ENCODE data around the gene GNAQ. TPM values are rescaled to one million over a fixed set of nuclear protein-coding genes. Genes with fewer than 3 reads are reported as not detected.
"Not testable (repeated sequence)": the region's sequence is repeated elsewhere in the genome, so short reads cannot be mapped to it uniquely, and the experiment has no call there.

Gene GNAQ
- total RNA-seq, 4 donors from 2014 or later = 40.8 to 54.7 (median 53.8) TPM

- DNase-seq (ENCODE audit: low spot score) = no peak
- ATAC-seq (ENCODE audit: low FRiP score) = peak; percentile 84
- TF ChIP-seq CTCF (IDR thresholded peaks at IDR 0.05) = no peak
These were observed 152.1 kb downstream of the GNAQ start for GRCh38 chr9:77879437-77879943.

DNA sequence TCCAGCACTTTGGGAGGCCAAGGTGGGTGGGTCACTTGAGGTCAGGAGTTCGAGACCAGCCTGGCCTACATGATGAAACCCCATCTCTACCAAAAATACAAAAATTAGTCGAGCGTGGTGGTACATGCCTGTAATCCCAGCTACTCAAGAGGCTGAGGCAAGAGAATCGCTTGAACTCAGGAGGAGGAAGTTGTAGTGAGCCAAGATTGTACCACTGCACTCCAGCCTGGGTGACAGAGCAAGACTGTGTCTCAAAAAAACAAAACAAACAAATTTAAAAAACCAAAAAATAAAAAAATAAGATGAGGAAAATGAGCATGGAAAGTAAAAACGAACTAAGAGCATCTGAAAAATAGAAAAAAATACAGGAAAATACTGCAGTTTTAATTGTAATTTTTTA is 152.8 kb downstream of the GNAQ start:
- DNase-seq (ENCODE audit: low spot score); ATAC-seq (ENCODE audit: low FRiP score): not testable (repeated sequence)

- TF ChIP-seq CTCF (IDR thresholded peaks at IDR 0.05) = no peak
- ATAC-seq (ENCODE audit: low FRiP score) = no peak
- no peak for DNase-seq (ENCODE audit: low spot score)
These were observed 153.6 kb downstream of the GNAQ start for GRCh38 chr9:77877976-77878375.

GRCh38 chr9:77876590-77876989 is 155.0 kb downstream of the GNAQ start:
- DNase-seq (ENCODE audit: low spot score) (no peak), ATAC-seq (ENCODE audit: low FRiP score) (no peak)
- TF ChIP-seq CTCF (IDR thresholded peaks at IDR 0.05) = no peak

DNA sequence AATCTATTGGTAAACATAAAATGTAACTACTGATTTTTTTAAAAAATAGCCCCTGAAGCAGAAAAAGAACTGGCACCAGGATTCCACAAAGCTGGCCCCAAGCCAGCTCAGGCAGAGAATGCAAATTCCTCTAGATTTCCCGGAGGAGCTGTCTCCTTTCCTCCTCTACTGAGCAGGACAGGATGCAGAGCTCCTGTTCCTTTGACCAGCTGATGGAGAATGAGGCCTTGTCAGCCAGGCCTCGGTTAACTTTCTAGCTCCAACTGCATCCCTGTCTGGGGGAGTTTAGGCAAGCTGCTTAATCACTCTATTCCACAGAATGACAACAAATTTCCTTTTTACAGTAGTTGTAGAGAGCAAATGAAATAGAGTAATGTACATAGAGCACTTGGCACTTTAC is 155.5 kb downstream of the GNAQ start:
- peak; percentile 65 for ATAC-seq (ENCODE audit: low FRiP score)
- TF ChIP-seq CTCF (IDR thresholded peaks at IDR 0.05) = no peak
- no peak for DNase-seq (ENCODE audit: low spot score)

DNA sequence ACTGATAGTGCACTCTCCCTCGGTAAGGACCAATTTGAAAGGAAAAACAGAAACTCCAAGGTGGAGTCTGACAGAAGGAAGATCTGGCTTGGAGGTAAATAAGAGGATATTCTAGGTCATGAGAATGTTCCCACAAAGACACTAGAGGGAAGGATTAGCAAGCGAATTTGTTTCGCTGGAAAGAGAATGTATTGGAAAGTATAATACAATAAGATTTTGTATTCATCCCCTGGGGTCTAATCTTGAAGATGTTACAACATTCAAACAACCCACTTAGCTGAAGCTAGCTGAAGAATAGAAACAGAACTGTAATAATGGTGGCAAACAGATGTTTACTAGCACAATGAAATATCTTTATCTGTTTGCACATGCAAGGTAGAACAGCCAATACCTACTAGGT is 158.7 kb downstream of the GNAQ start:
- TF ChIP-seq CTCF (IDR thresholded peaks at IDR 0.05) = no peak
- DNase-seq (ENCODE audit: low spot score) = no peak
- ATAC-seq (ENCODE audit: low FRiP score) = no peak

DNA sequence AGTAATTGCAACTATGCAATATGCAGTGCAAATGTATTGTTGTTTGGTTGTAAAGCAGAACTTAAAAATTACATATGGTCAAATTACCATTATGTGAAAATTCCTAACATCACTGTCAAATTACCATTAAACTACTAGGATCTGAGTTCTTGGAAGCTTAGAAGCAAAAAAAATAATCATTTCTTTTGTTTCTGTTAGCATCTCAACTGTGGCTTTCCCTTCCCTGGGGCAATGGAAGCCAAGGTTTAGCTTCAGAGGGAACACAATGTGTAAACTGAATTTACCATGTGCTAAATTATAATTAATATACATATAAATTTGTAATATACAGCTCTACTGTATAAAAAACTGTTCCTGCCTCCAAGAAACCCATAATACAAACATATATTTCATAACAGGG is 159.4 kb downstream of the GNAQ start:
- ATAC-seq (ENCODE audit: low FRiP score) (no peak), DNase-seq (ENCODE audit: low spot score) (no peak)

More for the DNA sequence above, 159.4 kb downstream of the GNAQ start:
- no peak for TF ChIP-seq CTCF (IDR thresholded peaks at IDR 0.05)

All from omental fat pad (tissue), 4 donors.